BJ (cell line): ENCODE measurements around the gene TPD52L2. TPM values are rescaled to one million over a fixed set of nuclear protein-coding genes. Genes with fewer than 3 reads are reported as not detected.

ENCODE experiments used
- CTCF ChIA-PET: fragments of 350-600 bp; formaldehyde crosslinking; extraction: SDS; loops from one replicate; lab custom pipeline; 2021; ENCODE audit warnings: antibody characterized with exemption, inconsistent platforms; lab: Yijun Ruan, JAX
- POLR2A ChIA-PET: fragments of 300-600 bp; sonication (Branson Sonifier 250); formaldehyde crosslinking; extraction: SDS; loops from one replicate; lab custom pipeline; 2021; ENCODE audit warnings: antibody characterized with exemption; lab: Charles Lee
- DNase-seq: peaks from one replicate; pipeline ENCODE4 v3.0.0-alpha.2; 2011; ENCODE audit warnings: low read depth
- H3K27me3 ChIP-seq: 2 replicates; pipeline ENCODE4 v1.6.0; 2011; ENCODE audit warnings: low read length; ENCODE audit not compliant: control insufficient read depth, insufficient read depth
- H3K36me3 ChIP-seq: 2 replicates; pipeline ENCODE4 v1.5.1; 2011; ENCODE audit warnings: low read length; ENCODE audit not compliant: control insufficient read depth, insufficient read depth
- H3K4me3 ChIP-seq: 2 replicates; pipeline ENCODE4 v1.5.1; 2011; ENCODE audit warnings: low read depth, mild to moderate bottlenecking, control low read depth, low read length
- CTCF ChIP-seq: IDR thresholded peaks from 2 replicates; pipeline ENCODE4 v1.5.1; 2011; ENCODE audit warnings: low read depth, mild to moderate bottlenecking, control low read depth, inconsistent platforms, low read length, moderate library complexity; ENCODE audit not compliant: insufficient read depth
- polyA plus RNA-seq: library from polyadenylated mRNA; depleted of rRNA; stranded (reverse); fragments of >200 nt; gene quantifications from 2 replicates; pipeline ENCODE4 v1.2.3, GENCODE V29; 2011; rRNA removed
- small RNA-seq: library from RNA; depleted of rRNA; stranded (forward); fragments of <200 nt; gene quantifications from one replicate; pipeline ENCODE3, GENCODE V24; 2012; ENCODE audit warnings: low replicate concordance, low read depth; ENCODE audit not compliant: insufficient read length

TPD52L2 gene
- polyA plus RNA-seq, 1 experiment: 288 TPM

- Histone ChIP-seq H3K4me3 (no peak overlapping the region), H3K27me3 (no peaks in the 10 kb centered on the region), H3K36me3 (peaks cover 45% of the 10 kb centered on the region)
- no peak for TF ChIP-seq CTCF
- no peak for DNase-seq
- ChIA-PET POLR2A (no interaction called here), CTCF (no interaction called here)
Measured at GRCh38 chr20:63939061-63939935, 74.2 kb downstream of the TPD52L2 start.

- H3K4me3 ChIP-seq: no peak overlapping the region
- ChIA-PET CTCF (interaction anchor here (0.7 kb wide), 1 partner anchor 43 kb away, joined by 3 read pairs; no protein-coding TSS in a partner anchor), POLR2A (no interaction called here)
- TF ChIP-seq CTCF: no peak
- peaks cover 48% of the 10 kb centered on the region for H3K36me3 ChIP-seq
- H3K27me3 ChIP-seq: no peaks in the 10 kb centered on the region
- no peak for DNase-seq
Measured at GRCh38 chr20:63940071-63940471, 75.0 kb downstream of the TPD52L2 start.

- ChIA-PET POLR2A (no interaction called here), CTCF (interaction anchor here (0.7 kb wide), 1 partner anchor 44 kb away, joined by 3 read pairs; no protein-coding TSS in a partner anchor)
- Histone ChIP-seq H3K27me3 (no peaks in the 10 kb centered on the region), H3K36me3 (peaks cover 50% of the 10 kb centered on the region), H3K4me3 (no peak overlapping the region)
- no peak for TF ChIP-seq CTCF
- DNase-seq: no peak
Measured at GRCh38 chr20:63940472-63941266, 75.6 kb downstream of the TPD52L2 start.

Small RNA genes lying within 50 kb of the gene (small RNA-seq; reads per million reads assigned to genes)
- not detected for gene MIR941-2
- gene MIR941-4: not detected
- not detected for gene MIR941-5
- 0.84 reads per million for gene RNU1-134P

Other genes starting within 250 kb of the TPD52L2 start
- gene GMEB2, start 238.2 kb upstream of the TPD52L2 start, polyA plus RNA-seq: 5.2 and 7.4 TPM in 2 replicates
- 9.7 and 12.7 TPM in 2 replicates for gene STMN3, start 211.8 kb upstream of the TPD52L2 start, polyA plus RNA-seq
- gene RTEL1, start 207.0 kb upstream of the TPD52L2 start, polyA plus RNA-seq: 13.6 and 18.3 TPM in 2 replicates
- gene TNFRSF6B, start 168.6 kb upstream of the TPD52L2 start, polyA plus RNA-seq: 2.1 and 3.2 TPM in 2 replicates
- gene ARFRP1, start 157.3 kb upstream of the TPD52L2 start, polyA plus RNA-seq: 29.3 and 41.9 TPM in 2 replicates
- gene ZGPAT, start 157.2 kb upstream of the TPD52L2 start, polyA plus RNA-seq: 9.4 and 15.9 TPM in 2 replicates
- 1.7 and 2.5 TPM in 2 replicates for gene LIME1, start 128.6 kb upstream of the TPD52L2 start, polyA plus RNA-seq
- 36.6 and 52.0 TPM in 2 replicates for gene SLC2A4RG, start 125.5 kb upstream of the TPD52L2 start, polyA plus RNA-seq
- 0.13 and 0.32 TPM in 2 replicates for gene ZBTB46, start 34.0 kb upstream of the TPD52L2 start, polyA plus RNA-seq
- gene ABHD16B, start 3.8 kb upstream of the TPD52L2 start, polyA plus RNA-seq: not detected in 2 replicates
- gene DNAJC5, start 29.9 kb downstream of the TPD52L2 start, polyA plus RNA-seq: 33.7 and 45.6 TPM in 2 replicates
- gene UCKL1, start 91.1 kb downstream of the TPD52L2 start, polyA plus RNA-seq: 24.0 and 40.1 TPM in 2 replicates
- gene ZNF512B, start 104.7 kb downstream of the TPD52L2 start, polyA plus RNA-seq: 4.6 and 6.0 TPM in 2 replicates
- 0.88 and 1.4 TPM in 2 replicates for gene SAMD10, start 114.4 kb downstream of the TPD52L2 start, polyA plus RNA-seq
- 37.9 and 52.3 TPM in 2 replicates for gene PRPF6, start 115.9 kb downstream of the TPD52L2 start, polyA plus RNA-seq
- gene C20orf204, start 170.9 kb downstream of the TPD52L2 start, polyA plus RNA-seq: 0.05 and 0.06 TPM in 2 replicates
- not detected in 2 replicates for gene SOX18, start 184.4 kb downstream of the TPD52L2 start, polyA plus RNA-seq
- 17.3 and 34.2 TPM in 2 replicates for gene TCEA2, start 197.9 kb downstream of the TPD52L2 start, polyA plus RNA-seq
- gene RGS19, start 214.2 kb downstream of the TPD52L2 start, polyA plus RNA-seq: 12.1 and 14.5 TPM in 2 replicates
- gene OPRL1, start 214.8 kb downstream of the TPD52L2 start, polyA plus RNA-seq: 0.66 and 0.97 TPM in 2 replicates
- gene LKAAEAR1, start 219.1 kb downstream of the TPD52L2 start, polyA plus RNA-seq: not detected in 2 replicates
- not detected in 2 replicates for gene NPBWR2, start 242.3 kb downstream of the TPD52L2 start, polyA plus RNA-seq